Activated CD8-positive, alpha-beta memory T cell treated with anti-CD3 and anti-CD28 coated beads for 48 hours (primary cell): ENCODE measurements around the gene RAMACL.

ENCODE experiments used
- DNase-seq, 3 experiments: peaks; one replicate each; pipeline ENCODE4 v3.0.0-alpha.2; 2020; ENCODE audit warnings: low read depth in 2 of 3, low spot score in 2 of 3

Gene RAMACL

GRCh38 chr6:166618251-166618650, 31.8 kb upstream of the RAMACL start:
- no peak for DNase-seq

- DNase-seq, result no peak
Observed at GRCh38 chr6:166617359-166617758, 30.9 kb upstream of the RAMACL start.

- no peak for DNase-seq
Observed at GRCh38 chr6:166616261-166617238, 30.1 kb upstream of the RAMACL start.

GRCh38 chr6:166615059-166615770, 28.7 kb upstream of the RAMACL start:
- DNase-seq, result no peak

- DNase-seq, result no peak
Observed at GRCh38 chr6:166614589-166614988, 28.1 kb upstream of the RAMACL start.

GRCh38 chr6:166614171-166614583, 27.7 kb upstream of the RAMACL start:
- DNase-seq, result no peak

GRCh38 chr6:166613027-166613426, 26.5 kb upstream of the RAMACL start:
- DNase-seq, result no peak

GRCh38 chr6:166612471-166612881, 26.0 kb upstream of the RAMACL start:
- no peak for DNase-seq

- no peak for DNase-seq
Observed at GRCh38 chr6:166611631-166612030, 25.2 kb upstream of the RAMACL start.

GRCh38 chr6:166610069-166610468, 23.6 kb upstream of the RAMACL start:
- no peak for DNase-seq

- DNase-seq, result no peak
Observed at GRCh38 chr6:166608774-166609173, 22.3 kb upstream of the RAMACL start.

GRCh38 chr6:166605752-166606151, 19.3 kb upstream of the RAMACL start:
- no peak for DNase-seq

- no peak for DNase-seq
Observed at GRCh38 chr6:166604911-166605310, 18.4 kb upstream of the RAMACL start.

GRCh38 chr6:166604328-166604727, 17.9 kb upstream of the RAMACL start:
- no peak for DNase-seq

GRCh38 chr6:166603043-166603690, 16.7 kb upstream of the RAMACL start:
- DNase-seq, result no peak

GRCh38 chr6:166601956-166602355, 15.5 kb upstream of the RAMACL start:
- no peak for DNase-seq

- no peak for DNase-seq
Observed at GRCh38 chr6:166600931-166601330, 14.5 kb upstream of the RAMACL start.

- DNase-seq, result no peak
Observed at GRCh38 chr6:166599205-166599604, 12.7 kb upstream of the RAMACL start.

GRCh38 chr6:166598441-166599138, 12.1 kb upstream of the RAMACL start:
- no peak for DNase-seq

GRCh38 chr6:166597711-166598440, 11.4 kb upstream of the RAMACL start:
- no peak for DNase-seq
